NOMO-1 treated with DMSO at 0.1 percent for 48 hours (cell line): Measurements from ENCODE around the gene PPIA.
"Not testable (repeated sequence)": the region's sequence is repeated elsewhere in the genome, so short reads cannot be mapped to it uniquely, and the experiment has no call there.

ENCODE experiments used
- DNase-seq: peaks from one replicate; lab custom pipeline; 2025; ENCODE audit not compliant: unreplicated experiment; lab: John Stamatoyannopoulos, UW

PPIA gene

DNA sequence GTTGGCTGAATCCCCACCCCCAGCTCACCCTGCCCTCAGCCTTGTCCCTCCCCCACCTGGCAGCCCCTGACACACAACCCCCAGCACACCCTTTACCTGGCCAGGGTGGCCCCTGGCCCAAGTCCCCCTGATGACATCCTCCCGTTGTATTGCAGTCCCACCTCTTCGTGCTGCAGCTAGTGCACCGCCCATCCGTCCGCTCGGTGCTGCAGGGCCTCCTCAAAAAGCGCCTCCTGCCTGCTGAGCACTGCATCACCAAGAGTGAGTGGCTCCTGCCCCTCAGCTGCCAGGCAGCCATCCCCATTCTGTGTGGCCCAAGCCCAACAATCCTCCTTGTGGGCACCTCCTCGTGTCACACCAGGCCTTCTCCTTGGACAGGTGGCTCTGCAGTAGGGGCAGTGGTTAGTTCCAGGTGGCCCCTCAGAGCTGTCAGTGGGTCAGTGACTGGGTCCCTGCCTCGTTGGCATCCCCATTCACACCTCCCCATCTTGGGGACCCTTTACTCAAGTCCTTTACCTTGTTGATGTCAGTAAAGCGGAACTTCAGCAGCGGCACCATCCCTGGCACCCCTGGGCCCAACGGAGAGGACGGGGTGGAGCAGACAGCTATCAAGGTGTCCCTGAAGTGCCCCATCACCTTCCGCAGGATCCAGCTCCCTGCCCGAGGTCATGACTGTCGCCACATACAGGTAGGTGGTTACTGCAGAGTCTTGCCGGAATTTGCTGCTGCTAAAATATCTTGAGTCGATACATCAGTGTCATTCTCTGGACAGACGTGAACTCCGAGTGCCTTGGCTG lies 33.6 kb upstream of the PPIA start:
- no peak for DNase-seq

DNA sequence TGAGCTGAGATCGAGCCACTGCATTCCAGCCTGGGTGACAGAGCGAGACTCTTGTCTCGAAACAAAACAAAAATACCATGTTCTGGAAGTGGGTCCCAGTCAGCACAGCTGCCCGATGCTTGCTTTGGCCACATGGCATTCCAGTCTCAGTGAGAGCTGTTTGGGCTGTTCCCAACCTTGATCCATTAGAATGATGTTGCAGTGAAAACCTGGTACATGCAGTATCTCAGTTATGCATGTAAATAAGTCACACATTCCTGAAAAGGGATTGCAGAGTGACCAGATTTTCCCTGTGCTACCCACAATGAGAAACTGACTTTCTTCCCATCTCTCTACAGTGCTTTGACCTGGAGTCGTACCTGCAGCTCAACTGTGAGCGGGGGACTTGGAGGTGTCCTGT lies 32.4 kb upstream of the PPIA start:
- no peak for DNase-seq

DNA sequence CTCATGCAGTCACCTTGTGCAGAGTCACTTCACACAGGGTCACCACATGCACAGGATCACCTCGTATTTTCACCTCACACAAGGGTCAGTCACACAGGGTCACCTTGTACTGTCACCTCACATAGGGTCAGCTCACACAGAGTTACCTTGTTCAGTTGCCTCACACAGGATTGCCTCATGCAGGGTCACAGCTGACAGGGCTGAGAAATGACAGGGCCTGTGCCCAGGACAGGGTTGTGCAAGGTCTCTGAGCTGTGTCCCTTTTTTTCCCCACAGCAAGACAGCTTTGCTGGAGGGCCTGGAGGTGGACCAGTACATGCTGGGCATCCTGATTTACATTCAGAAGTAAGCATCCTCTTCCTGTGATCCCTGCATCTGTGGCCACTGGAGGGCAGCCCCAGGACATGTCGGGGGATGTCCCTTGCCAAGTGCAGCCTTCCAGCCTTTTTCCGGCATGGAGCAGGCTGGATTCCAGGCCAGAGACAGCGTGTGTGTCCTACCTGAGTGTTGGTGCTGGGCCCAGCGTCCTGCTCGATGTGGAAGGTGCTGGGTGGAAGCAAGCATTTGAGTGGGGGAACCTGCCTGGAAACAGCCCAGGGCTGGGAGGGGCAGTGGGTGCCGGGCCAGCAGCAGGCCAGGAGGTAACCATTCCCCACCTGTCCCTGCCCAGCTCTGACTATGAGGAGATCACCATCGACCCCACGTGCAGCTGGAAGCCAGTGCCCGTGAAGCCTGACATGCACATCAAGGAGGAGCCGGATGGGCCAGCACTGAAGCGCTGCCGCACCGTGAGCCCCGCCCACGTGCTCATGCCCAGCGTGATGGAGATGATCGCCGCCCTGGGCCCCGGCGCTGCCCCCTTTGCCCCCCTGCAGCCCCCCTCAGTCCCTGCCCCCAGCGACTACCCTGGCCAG lies 31.6 kb upstream of the PPIA start:
- DNase-seq, result no peak

DNA sequence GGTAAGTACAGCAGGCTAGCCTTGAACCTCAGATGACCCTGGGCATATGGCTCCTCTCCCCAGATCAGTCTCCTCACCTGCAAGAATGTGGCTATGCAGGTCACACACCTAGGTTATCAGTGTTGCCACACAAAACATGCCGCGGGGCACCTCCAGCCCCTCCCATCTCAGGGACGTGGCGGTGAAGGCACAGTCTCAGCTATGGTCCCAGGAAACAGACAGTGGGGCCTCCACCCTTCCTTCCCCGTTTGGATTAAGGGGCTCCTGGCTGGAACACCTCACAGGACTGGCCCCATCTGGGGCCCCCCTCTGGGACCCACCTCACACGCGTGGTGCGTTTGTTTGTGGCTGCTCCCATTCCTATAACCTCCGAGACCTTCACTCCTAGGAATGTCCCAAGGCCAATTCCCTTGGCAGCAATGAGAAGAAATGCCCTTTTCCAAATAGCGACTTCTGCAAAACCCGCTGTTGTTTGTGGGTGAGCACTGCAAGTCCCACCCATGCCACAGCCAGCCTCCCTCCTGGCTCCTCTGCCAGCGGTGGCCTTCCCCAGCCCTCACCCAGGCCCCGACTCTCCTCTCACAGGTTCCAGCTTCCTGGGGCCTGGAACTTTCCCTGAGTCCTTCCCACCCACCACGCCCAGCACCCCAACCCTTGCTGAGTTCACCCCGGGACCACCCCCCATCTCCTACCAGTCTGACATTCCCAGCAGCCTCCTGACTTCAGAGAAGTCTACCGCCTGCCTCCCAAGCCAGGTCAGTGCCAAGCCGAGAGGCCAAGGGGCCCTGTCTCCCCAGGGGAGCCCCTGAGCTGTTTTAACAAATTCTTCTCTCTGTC lies 30.7 kb upstream of the PPIA start:
- no peak for DNase-seq

DNA sequence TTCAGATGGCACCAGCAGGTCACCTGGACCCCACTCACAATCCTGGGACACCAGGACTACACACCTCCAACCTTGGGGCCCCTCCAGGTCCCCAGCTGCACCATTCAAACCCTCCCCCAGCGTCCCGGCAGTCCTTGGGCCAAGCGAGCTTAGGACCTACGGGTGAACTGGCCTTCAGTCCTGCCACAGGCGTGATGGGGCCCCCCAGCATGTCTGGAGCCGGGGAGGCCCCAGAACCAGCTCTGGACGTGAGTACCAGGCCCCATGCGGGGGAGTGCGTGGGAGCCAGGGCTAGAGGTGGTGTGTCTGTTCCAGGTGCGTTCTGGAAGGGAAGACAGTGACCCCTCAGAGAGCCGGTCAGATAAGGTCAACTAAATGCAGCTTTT lies 30.1 kb upstream of the PPIA start:
- no peak for DNase-seq

DNA sequence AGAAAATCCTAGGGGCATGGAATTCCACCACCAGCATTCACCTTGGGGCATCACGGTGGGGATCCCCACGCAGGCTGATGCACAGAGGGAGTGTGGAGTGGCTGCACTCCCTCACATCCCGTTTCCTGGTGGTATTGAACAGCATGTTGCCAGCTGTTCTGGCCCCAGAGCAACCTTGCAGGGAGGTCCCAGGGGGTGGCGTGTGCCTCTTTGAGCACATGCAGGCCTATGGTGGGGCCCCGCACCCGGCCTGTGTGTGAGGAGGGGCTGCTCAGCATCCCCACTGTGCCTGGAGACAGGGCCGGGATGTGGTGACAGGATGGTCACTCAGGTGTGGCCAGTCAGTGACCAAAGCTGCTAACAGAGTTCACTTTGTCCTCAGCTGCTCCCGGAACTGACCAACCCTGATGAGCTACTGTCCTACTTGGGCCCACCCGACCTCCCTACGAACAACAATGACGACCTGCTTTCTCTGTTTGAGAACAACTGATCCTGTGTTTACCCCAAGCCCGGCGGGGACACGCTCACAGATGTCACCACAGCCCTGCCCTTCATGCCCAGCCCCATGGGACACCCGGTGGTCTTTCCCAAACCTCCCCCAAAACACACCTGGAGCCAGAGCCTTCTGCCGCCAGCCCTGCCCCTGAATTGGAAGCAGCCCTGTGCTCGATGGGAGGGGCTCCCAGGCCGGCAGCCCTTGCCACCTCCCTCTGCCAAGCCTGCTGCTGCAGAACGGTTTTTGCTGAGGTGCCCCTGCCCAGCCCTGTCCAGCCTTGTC lies 29.2 kb upstream of the PPIA start:
- no peak for DNase-seq

DNA sequence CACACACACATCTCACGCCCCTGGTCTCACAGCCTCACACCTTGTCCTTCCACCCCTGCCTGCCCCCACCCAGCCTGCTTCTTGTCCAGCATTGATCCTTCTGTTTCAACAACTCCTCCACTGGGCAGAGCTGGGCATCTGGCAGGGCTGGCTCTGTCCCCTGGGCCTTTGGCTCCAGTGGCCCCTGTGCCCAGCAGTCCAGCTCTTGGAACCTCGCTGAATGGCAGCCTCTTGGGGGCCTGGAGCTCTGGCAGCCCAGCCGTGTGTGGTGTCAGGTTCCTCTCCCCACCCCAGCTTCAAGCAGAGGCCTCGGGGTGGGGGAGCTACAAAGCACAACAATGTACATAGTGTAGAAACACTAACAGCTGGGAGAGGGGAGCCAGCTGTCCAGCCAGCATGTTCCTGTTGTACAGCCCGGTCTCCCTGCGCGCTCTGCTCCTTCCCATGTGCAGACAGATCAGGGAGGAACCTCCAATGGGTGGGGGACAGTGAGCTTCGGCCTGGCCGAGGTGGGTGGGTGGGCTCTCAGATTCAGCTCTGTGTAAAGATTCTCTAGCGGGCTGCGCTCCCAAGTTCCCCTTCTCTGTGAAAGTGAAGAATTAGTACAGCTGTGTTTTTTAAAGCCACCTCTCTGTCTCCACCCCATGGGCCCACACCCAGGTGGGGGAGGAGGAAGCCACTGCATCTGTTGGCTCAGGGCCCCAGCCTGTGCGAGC lies 28.4 kb upstream of the PPIA start:
- no peak for DNase-seq

DNA sequence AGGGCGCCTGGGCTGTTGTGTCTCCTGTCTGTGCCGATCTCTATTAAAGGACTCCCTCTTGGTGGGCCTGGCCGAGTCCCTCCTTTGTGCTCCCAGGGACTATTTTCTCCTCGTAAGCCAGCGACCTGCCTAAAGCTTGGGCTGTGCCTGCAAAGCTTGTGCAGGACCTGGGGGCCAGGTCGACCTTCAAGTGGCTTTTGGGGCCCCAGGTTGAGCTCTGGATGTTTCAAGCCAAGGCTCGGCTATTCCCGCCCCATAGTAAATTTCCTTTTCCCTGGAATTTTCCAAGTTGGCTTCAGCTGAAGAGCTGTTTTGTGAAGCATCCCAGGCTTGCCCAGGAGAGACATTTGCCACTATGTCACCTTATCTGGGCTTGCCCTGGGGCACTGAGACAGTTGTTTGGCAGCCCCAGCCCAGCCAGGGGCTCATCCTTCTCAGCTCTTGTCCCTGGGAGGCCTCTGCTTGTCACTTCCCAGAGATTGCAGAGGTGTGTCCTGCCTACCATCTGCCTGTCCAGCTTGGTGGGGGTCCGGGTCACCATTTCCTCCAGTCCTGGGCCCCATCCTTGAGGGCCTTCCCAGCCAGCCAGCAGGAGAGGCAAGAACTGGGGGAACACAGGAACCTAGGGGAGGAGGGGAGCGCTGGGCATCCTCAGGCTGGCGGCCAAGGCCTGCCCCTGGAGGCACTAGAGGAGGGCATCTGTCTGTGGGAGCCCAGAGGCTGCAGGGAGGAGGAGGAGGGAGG lies 27.7 kb upstream of the PPIA start:
- no peak for DNase-seq

DNA sequence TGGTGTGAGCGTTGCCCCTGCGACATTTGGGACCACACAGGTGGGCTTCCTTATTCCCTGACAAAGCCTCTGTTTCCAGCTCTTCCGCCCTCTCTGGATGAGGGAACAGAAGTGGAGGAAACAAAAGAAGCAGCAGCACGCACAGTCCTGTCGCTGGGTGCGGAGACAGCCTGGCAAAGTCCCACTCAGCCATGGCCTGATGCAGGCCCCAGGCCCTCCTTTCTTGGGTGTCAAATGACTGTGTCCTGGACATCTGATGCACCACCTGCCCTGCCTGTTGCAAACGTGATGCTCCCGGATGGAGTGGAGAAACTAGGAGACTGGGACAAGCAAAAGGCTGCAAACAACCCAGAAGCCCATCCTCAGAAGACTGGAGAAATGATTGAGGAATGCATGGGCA lies 27.1 kb upstream of the PPIA start:
- DNase-seq, result no peak

DNA sequence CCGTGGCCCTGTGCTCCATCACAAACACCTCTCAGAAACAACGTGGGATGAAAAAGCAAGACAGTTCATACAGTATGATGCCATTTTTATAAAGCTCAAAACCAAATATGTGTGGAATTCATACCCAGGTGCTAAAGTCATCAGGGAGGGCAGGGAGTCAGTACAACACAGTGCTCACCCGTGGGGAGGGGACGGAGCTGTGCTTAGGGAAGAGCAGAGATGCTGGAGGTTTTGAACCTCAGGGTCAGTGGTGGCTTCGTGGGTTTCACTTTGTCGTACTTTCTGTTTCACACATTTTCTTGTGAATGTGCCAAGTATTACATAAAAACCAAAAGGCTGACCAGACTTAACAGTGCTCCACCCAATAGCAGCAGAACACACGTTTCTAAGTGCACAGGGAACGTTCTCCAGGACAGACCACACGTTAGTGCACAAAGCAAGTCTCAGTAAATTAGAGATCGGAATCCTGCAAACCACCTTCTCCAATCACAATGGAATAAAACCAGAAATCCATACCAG lies 26.6 kb upstream of the PPIA start:
- DNase-seq, result no peak

DNA sequence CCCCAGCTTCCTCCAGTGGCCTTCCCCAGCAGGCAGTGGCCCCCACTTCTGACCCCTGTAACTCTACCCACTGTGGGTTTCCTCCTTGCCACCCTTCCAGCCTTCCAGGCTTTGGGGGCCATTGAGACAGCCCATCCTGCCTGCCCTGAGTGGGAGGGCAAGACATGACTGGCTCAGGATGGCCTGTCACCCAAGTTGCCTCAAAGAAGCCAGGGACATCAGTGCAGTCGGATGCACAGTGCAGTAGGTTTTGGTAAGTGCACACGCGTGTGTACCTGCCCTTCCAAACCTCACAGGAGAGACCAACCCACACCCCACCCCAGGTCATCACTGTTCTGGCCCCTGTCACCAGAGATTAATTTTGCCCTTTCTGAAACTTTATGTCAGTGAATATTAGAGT lies 25.1 kb upstream of the PPIA start:
- no peak for DNase-seq

DNA sequence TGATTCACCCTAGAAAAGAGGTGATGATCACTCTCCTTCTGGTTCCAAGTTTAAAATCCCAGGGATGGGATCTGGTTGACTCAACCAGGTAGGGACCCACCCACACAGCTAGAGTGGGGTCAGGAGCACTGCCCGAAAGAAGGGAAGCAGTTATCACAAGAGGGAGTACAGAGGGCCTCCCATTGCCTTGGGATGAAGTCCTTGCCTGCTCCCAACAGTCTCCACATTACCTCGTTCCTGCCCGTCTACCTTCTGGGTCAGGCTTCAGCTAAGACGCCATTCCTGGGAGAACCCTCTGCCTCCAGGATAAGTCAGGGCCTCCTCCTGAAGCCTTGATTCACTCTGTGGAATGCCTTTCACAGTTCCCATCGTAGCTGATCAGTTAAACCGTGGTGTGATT lies 24.0 kb upstream of the PPIA start:
- no peak for DNase-seq

DNA sequence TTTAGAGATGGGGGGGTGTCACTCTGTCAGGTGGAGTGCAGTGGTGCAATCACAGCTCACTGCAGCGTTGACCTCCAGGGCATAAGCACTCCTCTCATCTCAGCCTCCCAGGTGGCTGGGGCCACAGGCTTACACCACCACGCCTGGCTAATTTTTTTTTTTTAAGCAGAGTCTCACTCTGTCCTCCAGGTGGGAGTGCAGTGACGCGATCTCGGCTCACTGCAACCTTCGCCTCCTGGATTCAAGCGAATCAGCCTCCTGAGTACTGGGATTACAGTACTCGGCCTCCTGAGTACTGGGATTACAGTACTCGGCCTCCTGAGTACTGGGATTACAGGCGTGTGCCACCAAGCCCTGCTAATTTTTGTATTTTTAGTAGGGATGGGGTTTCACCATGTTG lies 23.6 kb upstream of the PPIA start:
- no peak for DNase-seq

DNA sequence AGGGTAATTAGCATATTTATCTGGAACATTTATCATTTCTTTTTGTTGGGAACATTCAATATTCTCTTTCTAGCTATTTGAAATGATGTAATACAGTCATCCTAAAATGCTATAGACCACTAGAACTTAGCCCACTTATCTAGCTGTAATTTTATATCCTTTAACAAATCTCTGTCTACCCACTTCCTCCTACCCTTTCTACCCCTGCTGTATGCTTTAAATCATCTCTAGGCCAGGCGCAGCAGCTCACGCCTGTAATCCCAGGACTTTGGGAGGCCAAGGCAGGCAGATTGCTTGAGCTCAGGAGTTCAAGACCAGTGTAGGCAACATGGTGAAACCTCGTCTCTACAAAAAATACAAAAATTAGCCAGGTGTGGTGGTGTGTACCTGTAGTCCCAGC lies 22.0 kb upstream of the PPIA start:
- DNase-seq, result not testable (repeated sequence)

DNA sequence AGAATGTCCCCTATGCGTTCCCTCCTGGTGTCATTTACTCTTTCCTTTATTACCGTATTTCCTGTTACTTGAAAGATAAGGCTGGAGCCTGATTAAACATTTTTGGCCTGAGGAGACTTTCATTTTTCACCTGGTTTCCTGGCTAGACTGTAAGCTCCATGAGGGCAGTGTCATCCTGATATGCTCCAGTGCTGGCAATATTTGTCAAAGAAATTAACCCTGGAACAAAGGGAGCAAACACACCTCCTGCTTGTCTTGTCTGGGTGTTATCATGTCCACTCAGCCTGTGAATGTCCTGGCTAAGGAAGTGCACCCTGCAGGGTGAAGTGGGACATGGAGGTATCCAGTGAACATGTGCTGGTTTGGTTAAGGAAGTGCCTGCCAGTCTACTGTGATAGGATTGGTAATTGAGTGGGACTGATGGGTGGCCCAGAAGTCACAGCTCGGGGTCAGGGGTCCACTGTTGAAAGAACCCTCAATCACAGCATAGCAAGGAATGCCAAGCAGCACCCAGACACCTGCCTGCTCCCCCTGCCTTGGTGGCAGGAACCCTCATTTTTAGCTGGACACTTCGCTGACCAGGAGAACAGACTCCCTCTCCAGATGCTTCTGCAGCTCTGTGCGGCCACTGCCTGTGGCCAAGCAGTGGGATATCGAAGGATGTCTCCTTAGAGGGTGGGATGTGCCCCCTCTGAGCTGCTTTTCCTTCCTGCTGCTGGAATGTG lies 20.9 kb upstream of the PPIA start:
- no peak for DNase-seq

DNA sequence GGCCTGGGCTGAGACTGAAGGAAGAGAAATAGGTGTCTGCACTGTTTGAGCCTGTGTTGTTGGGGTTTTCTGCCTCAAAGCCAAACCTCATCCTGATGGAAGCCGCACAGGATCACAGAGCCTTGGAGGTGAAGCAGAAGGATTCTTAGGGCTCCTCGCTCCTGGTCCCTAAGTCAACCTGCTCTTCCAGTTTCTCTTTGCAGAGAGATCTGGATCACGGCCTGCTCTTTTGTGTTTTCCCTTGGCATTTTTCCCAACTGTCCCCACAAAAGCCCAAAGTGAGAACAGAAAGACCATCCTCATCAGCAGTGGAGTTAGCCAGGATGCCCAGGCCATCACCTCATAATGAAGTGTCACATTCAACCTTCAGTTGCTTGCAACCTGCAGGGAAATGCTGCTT lies 20.3 kb upstream of the PPIA start:
- DNase-seq, result no peak

DNA sequence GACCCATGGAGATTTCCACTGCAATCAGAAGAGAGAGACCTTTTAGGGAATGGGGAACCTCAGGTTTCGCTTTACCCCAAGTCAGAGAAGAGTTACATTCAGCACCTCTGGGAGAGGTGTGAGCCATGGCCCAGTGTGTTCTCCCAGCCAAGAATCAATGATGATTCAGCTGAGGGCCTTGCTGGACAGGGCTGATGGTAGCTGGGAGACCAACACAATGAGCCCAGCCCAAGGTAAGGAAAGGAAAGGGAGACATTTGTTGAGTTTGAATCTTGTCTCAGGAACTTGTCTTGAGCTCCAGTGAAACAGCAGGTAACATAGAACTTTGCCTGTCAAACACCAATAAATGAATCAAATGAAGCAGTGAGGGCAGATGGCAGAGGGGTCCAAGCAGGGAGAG lies 14.0 kb upstream of the PPIA start:
- no peak for DNase-seq

DNA sequence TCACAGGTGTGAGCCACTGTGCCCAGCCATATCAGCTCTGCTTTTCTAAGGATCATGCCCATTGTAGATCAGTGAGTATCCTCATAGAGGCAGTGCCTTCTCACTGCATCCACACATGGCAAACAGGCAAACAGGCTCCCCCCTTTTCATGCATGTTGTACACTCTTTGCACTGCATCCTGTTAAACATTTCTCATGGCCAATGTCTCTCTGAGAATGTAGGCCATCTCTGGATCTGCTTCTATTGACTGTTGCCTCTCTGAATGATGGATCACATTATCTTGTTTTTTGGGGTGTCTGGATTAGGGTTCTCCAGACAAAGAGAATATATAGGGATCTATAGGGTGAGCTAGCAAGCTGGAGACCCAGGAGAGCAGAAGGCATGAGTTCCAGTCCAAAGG lies 13.1 kb upstream of the PPIA start:
- no peak for DNase-seq

DNA sequence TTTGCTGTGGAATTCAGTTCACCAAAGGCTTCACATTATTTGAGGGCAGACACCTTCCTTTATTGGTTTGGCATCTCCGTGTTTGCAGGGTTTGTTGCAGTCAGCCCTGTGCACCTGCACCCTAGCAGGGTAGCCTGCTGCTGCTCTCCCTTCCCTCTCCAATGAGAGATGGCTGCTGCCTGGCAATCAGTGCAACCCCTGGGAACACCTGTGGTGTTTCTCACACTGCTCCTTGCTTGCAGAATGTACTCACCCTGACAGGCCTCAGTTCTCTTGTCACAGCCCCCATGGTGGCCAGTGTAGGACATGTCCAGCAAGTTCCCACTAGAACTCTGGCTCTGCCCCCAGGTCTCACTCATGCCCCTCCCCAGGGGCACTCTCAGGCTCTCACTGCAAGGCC lies 12.1 kb upstream of the PPIA start:
- DNase-seq, result no peak
